ENCODE measurements around the gene STAT1. TPM values are rescaled to one million over a fixed set of nuclear protein-coding genes. Genes with fewer than 3 reads are reported as not detected.
A peak's percentile ranks its signal among the peaks of the same experiment; 100 is the strongest.
"Not testable (repeated sequence)": the region's sequence is repeated elsewhere in the genome, so short reads cannot be mapped to it uniquely, and the experiment has no call there.

The STAT1 gene
- total RNA-seq, 1 donor from 2014 or later, result 61.7 TPM

GRCh38 chr2:190997526-190998113, 16.4 kb downstream of the STAT1 start:
- H3K9me3 Mint-ChIP-seq, result no peaks in the 10 kb centered on the region
- no peaks in the 10 kb centered on the region for H4K20me1 ChIP-seq (ENCODE audit: low read depth)
- TF ChIP-seq EZH2phosphoT487 (IDR thresholded peaks at IDR 0.05), result no peak
- TF ChIP-seq CTCF (IDR thresholded peaks at IDR 0.05), result no peak
- H3K4me2 ChIP-seq, result no peak overlapping the region
- H3K79me2 ChIP-seq (ENCODE audit: low read depth), result no peaks in the 10 kb centered on the region
- DNase-seq (ENCODE audit: low spot score), result no peak
- no peak overlapping the region for H3K4me3 Mint-ChIP-seq
- no peaks in the 10 kb centered on the region for H3K4me1 ChIP-seq
- no peaks in the 10 kb centered on the region for H3K9me3 ChIP-seq (ENCODE audit: low read depth)
- peaks cover 46% of the 10 kb centered on the region for H3K36me3 Mint-ChIP-seq
- no peaks in the 10 kb centered on the region for H3K27me3 ChIP-seq
- no peak overlapping the region for H3K4me3 ChIP-seq
- H3K27ac ChIP-seq, result no peak overlapping the region
- H3K36me3 ChIP-seq, result peaks cover 10% of the 10 kb centered on the region
- no peaks in the 10 kb centered on the region for H3F3A ChIP-seq (ENCODE audit: low read depth)
- no peak overlapping the region for H2AFZ ChIP-seq (replicated peaks)
- no peak overlapping the region for H3K9ac ChIP-seq
- no peaks in the 10 kb centered on the region for H3K27me3 Mint-ChIP-seq (ENCODE audit: insufficient read depth, low read depth)
- H3K4me1 Mint-ChIP-seq, result no peaks in the 10 kb centered on the region
- no peak overlapping the region for H3K27ac Mint-ChIP-seq

GRCh38 chr2:190996947-190997346, 17.0 kb downstream of the STAT1 start:
- no peak overlapping the region for H3K4me3 ChIP-seq
- no peaks in the 10 kb centered on the region for H3K27me3 ChIP-seq
- H3K4me1 Mint-ChIP-seq, result no peaks in the 10 kb centered on the region
- DNase-seq (ENCODE audit: low spot score), result no peak
- H3K27me3 Mint-ChIP-seq (ENCODE audit: insufficient read depth, low read depth), result no peaks in the 10 kb centered on the region
- H3K9me3 Mint-ChIP-seq, result no peaks in the 10 kb centered on the region
- H3K36me3 Mint-ChIP-seq, result peaks cover 43% of the 10 kb centered on the region
- H3K9ac ChIP-seq, result no peak overlapping the region
- no peaks in the 10 kb centered on the region for H4K20me1 ChIP-seq (ENCODE audit: low read depth)
- H3K27ac Mint-ChIP-seq, result peak overlapping the region; percentile 18
- no peak overlapping the region for H3K27ac ChIP-seq
- H3F3A ChIP-seq (ENCODE audit: low read depth), result no peaks in the 10 kb centered on the region
- no peaks in the 10 kb centered on the region for H3K4me1 ChIP-seq
- peaks cover 3% of the 10 kb centered on the region for H3K36me3 ChIP-seq
- no peak overlapping the region for H3K4me3 Mint-ChIP-seq
- no peak for TF ChIP-seq CTCF (IDR thresholded peaks at IDR 0.05)
- TF ChIP-seq EZH2 (IDR thresholded peaks at IDR 0.05), result no peak
- TF ChIP-seq EZH2phosphoT487 (IDR thresholded peaks at IDR 0.05), result no peak
- no peak overlapping the region for H3K4me2 ChIP-seq
- H3K79me2 ChIP-seq (ENCODE audit: low read depth), result no peaks in the 10 kb centered on the region
- H3K9me3 ChIP-seq (ENCODE audit: low read depth), result no peaks in the 10 kb centered on the region
- no peak overlapping the region for H2AFZ ChIP-seq (replicated peaks)

GRCh38 chr2:190996338-190996946, 17.5 kb downstream of the STAT1 start:
- no peaks in the 10 kb centered on the region for H3K4me1 Mint-ChIP-seq
- peak overlapping the region; percentile 18 for H3K27ac Mint-ChIP-seq
- no peaks in the 10 kb centered on the region for H3F3A ChIP-seq (ENCODE audit: low read depth)
- no peak overlapping the region for H3K27ac ChIP-seq
- H3K4me2 ChIP-seq, result no peak overlapping the region
- H3K79me2 ChIP-seq (ENCODE audit: low read depth), result no peaks in the 10 kb centered on the region
- no peaks in the 10 kb centered on the region for H3K9me3 Mint-ChIP-seq
- H3K27me3 Mint-ChIP-seq (ENCODE audit: insufficient read depth, low read depth), result no peaks in the 10 kb centered on the region
- H3K4me1 ChIP-seq, result no peaks in the 10 kb centered on the region
- DNase-seq (ENCODE audit: low spot score), result peak; percentile 76
- no peak overlapping the region for H3K4me3 ChIP-seq
- no peak overlapping the region for H3K9ac ChIP-seq
- H3K27me3 ChIP-seq, result no peaks in the 10 kb centered on the region
- H3K9me3 ChIP-seq (ENCODE audit: low read depth), result no peaks in the 10 kb centered on the region
- no peaks in the 10 kb centered on the region for H3K36me3 ChIP-seq
- H3K4me3 Mint-ChIP-seq, result no peak overlapping the region
- no peak overlapping the region for H2AFZ ChIP-seq (replicated peaks)
- TF ChIP-seq EZH2phosphoT487 (IDR thresholded peaks at IDR 0.05), result no peak
- TF ChIP-seq CTCF (IDR thresholded peaks at IDR 0.05), result peak; percentile 72
- TF ChIP-seq EZH2 (IDR thresholded peaks at IDR 0.05), result no peak
- H3K36me3 Mint-ChIP-seq, result peaks cover 43% of the 10 kb centered on the region
- H4K20me1 ChIP-seq (ENCODE audit: low read depth), result no peaks in the 10 kb centered on the region

GRCh38 chr2:190995315-190995714, 18.7 kb downstream of the STAT1 start:
- not testable (repeated sequence) for H3K9me3 ChIP-seq (ENCODE audit: low read depth); H3K4me3 ChIP-seq; H3K79me2 ChIP-seq (ENCODE audit: low read depth); H3K27ac Mint-ChIP-seq; DNase-seq (ENCODE audit: low spot score); H3K9me3 Mint-ChIP-seq; H3K27ac ChIP-seq; H3F3A ChIP-seq (ENCODE audit: low read depth); H4K20me1 ChIP-seq (ENCODE audit: low read depth); H3K4me2 ChIP-seq; H3K4me1 ChIP-seq; H3K27me3 ChIP-seq; H3K4me1 Mint-ChIP-seq; H2AFZ ChIP-seq (replicated peaks); H3K4me3 Mint-ChIP-seq; H3K36me3 ChIP-seq; H3K9ac ChIP-seq; H3K27me3 Mint-ChIP-seq (ENCODE audit: insufficient read depth, low read depth)
- H3K36me3 Mint-ChIP-seq, result peaks cover 43% of the 10 kb centered on the region

All from neural progenitor cell (in vitro differentiated cells).